ENCODE measurements around the gene SLC1A4. TPM values are rescaled to one million over a fixed set of nuclear protein-coding genes. Genes with fewer than 3 reads are reported as not detected.

The SLC1A4 gene
- total RNA-seq, 1 donor from 2014 or later: 139 TPM

GRCh38 chr2:65045651-65046050 is 56.5 kb downstream of the SLC1A4 start:
- no peaks in the 10 kb centered on the region for H3K27me3 Mint-ChIP-seq (ENCODE audit: low read depth)

DNA sequence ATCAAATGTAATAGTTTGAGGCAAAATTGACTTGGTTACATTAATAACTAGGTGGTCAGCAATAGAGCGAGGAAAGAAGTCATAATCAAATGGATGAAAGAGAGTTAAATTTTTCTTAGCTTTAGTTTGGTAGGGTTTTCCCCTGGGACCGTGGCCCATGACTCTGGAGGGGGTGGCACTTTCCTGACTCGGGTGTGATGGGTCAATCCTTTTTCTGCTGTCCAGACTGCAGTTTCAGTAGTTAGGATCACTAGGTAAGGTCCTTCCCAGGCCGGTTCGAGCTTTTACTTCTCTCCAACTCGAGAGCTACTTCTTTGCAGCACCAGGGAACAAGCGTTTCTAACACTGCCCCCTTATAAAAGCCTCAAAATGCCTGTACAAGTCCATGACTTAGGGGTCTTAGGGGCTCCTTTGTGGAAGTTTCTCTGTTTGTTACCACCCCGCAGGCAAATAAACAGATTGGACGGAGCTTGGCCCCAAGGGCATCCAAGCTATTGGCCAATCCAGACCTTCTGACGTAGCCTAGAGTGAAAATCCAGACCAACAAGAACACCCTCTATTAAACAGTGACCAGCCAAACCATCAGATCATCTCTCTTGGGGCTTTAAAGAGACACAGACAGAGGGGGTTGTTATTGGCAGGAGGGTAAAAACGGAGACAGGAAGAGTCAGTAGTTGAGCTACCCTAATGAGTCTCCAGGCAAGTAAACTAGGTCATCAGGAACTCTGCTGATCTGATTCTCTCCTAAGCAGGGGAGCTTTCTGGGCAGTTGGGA is 57.6 kb downstream of the SLC1A4 start:
- Mint-ChIP-seq H3K9me3 (ENCODE audit: low read depth) (peaks cover 12% of the 10 kb centered on the region), H3K4me3 (ENCODE audit: unreplicated experiment) (no peak overlapping the region), H3K27ac (ENCODE audit: unreplicated experiment) (no peak overlapping the region), H3K27me3 (ENCODE audit: low read depth) (no peaks in the 10 kb centered on the region), H3K4me1 (ENCODE audit: low read depth) (peaks cover 19% of the 10 kb centered on the region), H3K36me3 (ENCODE audit: low read depth) (peaks cover 2% of the 10 kb centered on the region)
- no peak for DNase-seq (ENCODE audit: low spot score)
- TF ChIP-seq, protein P1, sequence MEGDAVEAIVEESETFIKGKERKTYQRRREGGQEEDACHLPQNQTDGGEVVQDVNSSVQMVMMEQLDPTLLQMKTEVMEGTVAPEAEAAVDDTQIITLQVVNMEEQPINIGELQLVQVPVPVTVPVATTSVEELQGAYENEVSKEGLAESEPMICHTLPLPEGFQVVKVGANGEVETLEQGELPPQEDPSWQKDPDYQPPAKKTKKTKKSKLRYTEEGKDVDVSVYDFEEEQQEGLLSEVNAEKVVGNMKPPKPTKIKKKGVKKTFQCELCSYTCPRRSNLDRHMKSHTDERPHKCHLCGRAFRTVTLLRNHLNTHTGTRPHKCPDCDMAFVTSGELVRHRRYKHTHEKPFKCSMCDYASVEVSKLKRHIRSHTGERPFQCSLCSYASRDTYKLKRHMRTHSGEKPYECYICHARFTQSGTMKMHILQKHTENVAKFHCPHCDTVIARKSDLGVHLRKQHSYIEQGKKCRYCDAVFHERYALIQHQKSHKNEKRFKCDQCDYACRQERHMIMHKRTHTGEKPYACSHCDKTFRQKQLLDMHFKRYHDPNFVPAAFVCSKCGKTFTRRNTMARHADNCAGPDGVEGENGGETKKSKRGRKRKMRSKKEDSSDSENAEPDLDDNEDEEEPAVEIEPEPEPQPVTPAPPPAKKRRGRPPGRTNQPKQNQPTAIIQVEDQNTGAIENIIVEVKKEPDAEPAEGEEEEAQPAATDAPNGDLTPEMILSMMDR (IDR thresholded peaks at IDR 0.05): no peak

More at GRCh38 chr2:65045651-65046050, 56.5 kb downstream of the SLC1A4 start:
- Mint-ChIP-seq H3K36me3 (ENCODE audit: low read depth) (peaks cover 2% of the 10 kb centered on the region), H3K4me1 (ENCODE audit: low read depth) (peaks cover 20% of the 10 kb centered on the region), H3K4me3 (ENCODE audit: unreplicated experiment) (no peak overlapping the region), H3K27ac (ENCODE audit: unreplicated experiment) (no peak overlapping the region), H3K9me3 (ENCODE audit: low read depth) (peaks cover 10% of the 10 kb centered on the region)
- TF ChIP-seq, protein P1 (IDR thresholded peaks at IDR 0.05): no peak
- DNase-seq (ENCODE audit: low spot score): no peak

DNA sequence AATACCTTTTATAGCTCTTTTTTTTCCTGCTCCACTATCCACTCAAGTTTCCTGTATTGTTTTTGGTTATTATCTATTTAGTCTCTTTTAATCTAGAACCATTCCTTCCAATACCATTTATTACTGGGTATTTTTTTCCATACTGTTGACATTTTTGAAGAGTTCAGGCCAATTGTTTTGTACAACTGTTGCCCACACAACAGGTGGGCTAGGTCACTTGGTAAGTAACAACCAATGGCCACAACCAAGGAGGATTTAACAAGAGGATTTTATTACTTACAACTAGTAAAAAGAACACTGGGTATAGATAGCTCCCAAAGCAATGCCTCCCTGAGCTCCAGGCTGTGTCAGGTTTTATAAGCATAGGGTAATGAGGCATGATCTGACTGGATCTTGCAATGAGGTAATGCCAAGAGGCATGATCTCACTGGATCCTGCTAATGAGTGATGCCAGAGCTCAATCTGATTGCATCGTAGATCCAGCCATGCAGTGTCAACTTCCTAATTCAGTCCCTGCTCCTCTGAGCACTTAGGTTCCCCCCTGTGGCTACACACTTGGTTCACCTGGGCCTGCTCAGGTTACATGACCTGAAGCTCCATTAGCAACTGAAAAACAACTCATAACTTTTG is 59.9 kb downstream of the SLC1A4 start:
- H3K36me3 Mint-ChIP-seq (ENCODE audit: low read depth): peaks cover 2% of the 10 kb centered on the region
- no peak for DNase-seq (ENCODE audit: low spot score)
- no peak overlapping the region for H3K4me3 Mint-ChIP-seq (ENCODE audit: unreplicated experiment)
- no peak overlapping the region for H3K27ac Mint-ChIP-seq (ENCODE audit: unreplicated experiment)
- TF ChIP-seq, protein P1 (IDR thresholded peaks at IDR 0.05): no peak
- H3K27me3 Mint-ChIP-seq (ENCODE audit: low read depth): no peaks in the 10 kb centered on the region
- H3K4me1 Mint-ChIP-seq (ENCODE audit: low read depth): peaks cover 11% of the 10 kb centered on the region
- H3K9me3 Mint-ChIP-seq (ENCODE audit: low read depth): peaks cover 14% of the 10 kb centered on the region

GRCh38 chr2:65050931-65051330 is 61.7 kb downstream of the SLC1A4 start:
- Mint-ChIP-seq H3K4me1 (ENCODE audit: low read depth) (peaks cover 7% of the 10 kb centered on the region), H3K4me3 (ENCODE audit: unreplicated experiment) (no peak overlapping the region), H3K27ac (ENCODE audit: unreplicated experiment) (no peak overlapping the region), H3K36me3 (ENCODE audit: low read depth) (no peaks in the 10 kb centered on the region), H3K27me3 (ENCODE audit: low read depth) (no peaks in the 10 kb centered on the region), H3K9me3 (ENCODE audit: low read depth) (peaks cover 14% of the 10 kb centered on the region)
- TF ChIP-seq, protein P1 (IDR thresholded peaks at IDR 0.05): no peak
- no peak for DNase-seq (ENCODE audit: low spot score)

DNA sequence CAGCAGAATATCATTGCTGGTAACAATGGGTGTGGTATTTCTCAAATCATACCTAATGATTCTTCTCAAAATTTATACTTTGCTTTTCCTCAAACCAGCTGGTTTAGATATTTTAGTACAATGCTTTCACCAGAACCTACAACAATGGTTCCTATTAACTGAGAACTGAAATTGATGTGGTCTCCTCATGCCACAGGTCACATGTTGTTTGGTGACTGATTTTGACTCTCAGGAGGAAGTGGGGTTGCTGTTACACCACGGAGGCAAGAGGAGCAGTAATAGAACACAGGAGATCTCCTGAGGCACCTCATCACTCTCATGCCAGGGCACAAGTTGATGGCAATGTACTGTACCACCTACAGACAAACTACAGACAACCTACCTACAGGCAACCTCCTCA is 64.0 kb downstream of the SLC1A4 start:
- TF ChIP-seq, protein P1 (IDR thresholded peaks at IDR 0.05): no peak
- H3K27ac Mint-ChIP-seq (ENCODE audit: unreplicated experiment): no peak overlapping the region
- H3K9me3 Mint-ChIP-seq (ENCODE audit: low read depth): peaks cover 10% of the 10 kb centered on the region
- H3K4me3 Mint-ChIP-seq (ENCODE audit: unreplicated experiment): no peak overlapping the region
- no peak for DNase-seq (ENCODE audit: low spot score)
- H3K4me1 Mint-ChIP-seq (ENCODE audit: low read depth): peaks cover 20% of the 10 kb centered on the region
- H3K27me3 Mint-ChIP-seq (ENCODE audit: low read depth): no peaks in the 10 kb centered on the region
- H3K36me3 Mint-ChIP-seq (ENCODE audit: low read depth): no peaks in the 10 kb centered on the region

All from chondrocyte (in vitro differentiated cells).